Uterus (tissue), 4 donors: ENCODE data around the gene NSFL1C. TPM values are rescaled to one million over a fixed set of nuclear protein-coding genes. Genes with fewer than 3 reads are reported as not detected.

Experiments used
- DNase-seq, 2 donors: peaks; one replicate each; pipeline ENCODE4 v3.0.0-alpha.2; 2019 to 2020
- H3K27ac ChIP-seq, 2 donors: fragments of 200-600 bp; sonication (generic); 1 replicate in 1 of 2; 2 replicates in 1 of 2; pipeline ENCODE4 v1.5.1; 2016 to 2018
- H3K27me3 ChIP-seq, 2 donors: fragments of 200-600 bp; sonication (generic); one replicate each; pipeline ENCODE4 v1.5.1; 2018 to 2019; ENCODE audit warnings: control low read depth in 1 of 2
- H3K36me3 ChIP-seq, 2 donors: fragments of 200-600 bp; sonication (generic); one replicate each; pipeline ENCODE4 v1.5.1; 2019; ENCODE audit warnings: control low read depth in 1 of 2
- H3K4me1 ChIP-seq, 2 donors: fragments of 200-600 bp; sonication (generic); one replicate each; pipeline ENCODE4 v1.5.1; 2018 to 2019; ENCODE audit warnings: control low read depth in 1 of 2
- H3K4me3 ChIP-seq, 2 donors: fragments of 200-600 bp; sonication (generic); 1 replicate in 1 of 2; 2 replicates in 1 of 2; pipeline ENCODE4 v1.5.1; 2018 to 2019; ENCODE audit warnings: mild to moderate bottlenecking in 1 of 2
- H3K9me3 ChIP-seq, 2 donors: fragments of 200-600 bp; sonication (generic); one replicate each; pipeline ENCODE4 v1.5.1; 2019; ENCODE audit warnings: control low read depth in 1 of 2
- POLR2A ChIP-seq, 2 donors: fragments of 450-650 bp; IDR thresholded peaks; one replicate each; pipeline ENCODE4 v1.6.1; 2016; ENCODE audit warnings: antibody characterized with exemption in 2 of 2, mild to moderate bottlenecking in 1 of 2, moderate library complexity in 1 of 2
- intact Hi-C: fragments of 100-400 bp; cut with DNase I; formaldehyde crosslinking; loops from one replicate; pipeline ENCODE4 v1.15.1; 2023; ENCODE audit warnings: low total_unique reads
- total RNA-seq, 4 donors: library from RNA; depleted of rRNA in 3 of 4; stranded (reverse); fragments of >200 nt in 3 of 4; gene quantifications; one replicate each; pipeline versions ENCODE4 v1.1.0 to v1.2.4, GENCODE V29; 2014 to 2023
- TF ChIP-seq, protein P1 (sequence below), 4 experiments: fragments of 200-600 bp in 2 of 4; fragments of 450-650 bp in 2 of 4; sonication (generic) in 2 of 4; IDR thresholded peaks; one replicate each; pipeline ENCODE4 v1.5.1; 2016 to 2019; ENCODE audit warnings: antibody characterized with exemption in 4 of 4, mild to moderate bottlenecking in 2 of 4, moderate library complexity in 1 of 4
- donor health status: DM: yes; HTN: yes; CAD: no.

The NSFL1C gene
- total RNA-seq, 4 donors from 2014 or later, result 18.7 to 67.8 (median 35.8) TPM

GRCh38 chr20:1465470-1466210, 1.0 kb downstream of the NSFL1C start:
- Histone ChIP-seq H3K9me3 (no peaks in the 10 kb centered on the region), H3K4me3 (peak overlapping the region; percentile 86 to 91)
- intact Hi-C loops, result loop anchor here (10.0 kb wide), 1 partner anchor 151 kb away; no protein-coding TSS in a partner anchor

GRCh38 chr20:1463971-1464570, 2.6 kb downstream of the NSFL1C start:
- no peak overlapping the region for H3K4me3 ChIP-seq
- peaks cover 0 to 14% of the 10 kb centered on the region in 2 donors for H3K4me1 ChIP-seq
- H3K36me3 ChIP-seq, result no peaks in the 10 kb centered on the region
- no peaks in the 10 kb centered on the region for H3K27me3 ChIP-seq
- no peak for DNase-seq
- no peaks in the 10 kb centered on the region for H3K9me3 ChIP-seq
- intact Hi-C loops, result loop anchor here (10.0 kb wide), 1 partner anchor 149 kb away; no protein-coding TSS in a partner anchor
- no peak overlapping the region for H3K27ac ChIP-seq
- no peak for TF ChIP-seq POLR2A (IDR thresholded peaks at IDR 0.05)
- TF ChIP-seq, protein P1, sequence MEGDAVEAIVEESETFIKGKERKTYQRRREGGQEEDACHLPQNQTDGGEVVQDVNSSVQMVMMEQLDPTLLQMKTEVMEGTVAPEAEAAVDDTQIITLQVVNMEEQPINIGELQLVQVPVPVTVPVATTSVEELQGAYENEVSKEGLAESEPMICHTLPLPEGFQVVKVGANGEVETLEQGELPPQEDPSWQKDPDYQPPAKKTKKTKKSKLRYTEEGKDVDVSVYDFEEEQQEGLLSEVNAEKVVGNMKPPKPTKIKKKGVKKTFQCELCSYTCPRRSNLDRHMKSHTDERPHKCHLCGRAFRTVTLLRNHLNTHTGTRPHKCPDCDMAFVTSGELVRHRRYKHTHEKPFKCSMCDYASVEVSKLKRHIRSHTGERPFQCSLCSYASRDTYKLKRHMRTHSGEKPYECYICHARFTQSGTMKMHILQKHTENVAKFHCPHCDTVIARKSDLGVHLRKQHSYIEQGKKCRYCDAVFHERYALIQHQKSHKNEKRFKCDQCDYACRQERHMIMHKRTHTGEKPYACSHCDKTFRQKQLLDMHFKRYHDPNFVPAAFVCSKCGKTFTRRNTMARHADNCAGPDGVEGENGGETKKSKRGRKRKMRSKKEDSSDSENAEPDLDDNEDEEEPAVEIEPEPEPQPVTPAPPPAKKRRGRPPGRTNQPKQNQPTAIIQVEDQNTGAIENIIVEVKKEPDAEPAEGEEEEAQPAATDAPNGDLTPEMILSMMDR (IDR thresholded peaks at IDR 0.05), result no peak

More at GRCh38 chr20:1465470-1466210, 1.0 kb downstream of the NSFL1C start:
- H3K36me3 ChIP-seq, result no peaks in the 10 kb centered on the region
- no peak for TF ChIP-seq POLR2A (IDR thresholded peaks at IDR 0.05)
- TF ChIP-seq, protein P1 (IDR thresholded peaks at IDR 0.05), result no peak
- no peaks in the 10 kb centered on the region for H3K27me3 ChIP-seq
- DNase-seq, result no peak
- H3K4me1 ChIP-seq, result peaks cover 0 to 14% of the 10 kb centered on the region in 2 donors
- peak overlapping the region in 1 of 2 donors; percentile 81 for H3K27ac ChIP-seq

DNA sequence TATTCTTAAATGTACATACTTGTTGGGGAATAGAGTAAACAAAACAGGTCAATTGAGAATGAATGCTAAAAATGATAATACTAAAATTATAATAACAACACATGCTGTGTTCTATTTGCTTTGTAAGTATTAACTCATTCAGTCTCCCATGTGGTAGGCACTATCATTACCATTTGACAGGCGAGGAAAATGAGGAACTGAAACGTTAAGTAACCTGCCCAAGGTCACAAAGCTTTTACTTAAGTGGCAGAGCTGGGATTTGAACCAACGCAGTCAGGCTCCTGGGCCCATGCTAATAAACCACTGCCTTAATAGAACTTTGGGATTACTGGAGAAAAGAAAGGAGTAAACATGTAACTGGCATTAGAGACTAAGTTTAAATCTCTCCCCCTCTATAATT, 3.8 kb downstream of the NSFL1C start:
- intact Hi-C loops, result loop anchor here (10.0 kb wide), 1 partner anchor 148 kb away; no protein-coding TSS in a partner anchor
- H3K9me3 ChIP-seq, result no peaks in the 10 kb centered on the region
- DNase-seq, result no peak
- no peaks in the 10 kb centered on the region for H3K36me3 ChIP-seq
- peaks cover 0 to 14% of the 10 kb centered on the region in 2 donors for H3K4me1 ChIP-seq
- TF ChIP-seq POLR2A (IDR thresholded peaks at IDR 0.05), result no peak
- TF ChIP-seq, protein P1 (IDR thresholded peaks at IDR 0.05), result no peak
- H3K27me3 ChIP-seq, result no peaks in the 10 kb centered on the region
- H3K4me3 ChIP-seq, result no peak overlapping the region
- no peak overlapping the region for H3K27ac ChIP-seq

GRCh38 chr20:1462001-1462400, 4.6 kb downstream of the NSFL1C start:
- no peak for DNase-seq
- Histone ChIP-seq H3K27me3 (no peaks in the 10 kb centered on the region), H3K4me3 (no peak overlapping the region), H3K4me1 (peaks cover 0 to 14% of the 10 kb centered on the region in 2 donors), H3K36me3 (no peaks in the 10 kb centered on the region), H3K27ac (no peak overlapping the region), H3K9me3 (no peaks in the 10 kb centered on the region)
- intact Hi-C loops, result loop anchor here (10.0 kb wide), 1 partner anchor 147 kb away; no protein-coding TSS in a partner anchor
- TF ChIP-seq, protein P1 (IDR thresholded peaks at IDR 0.05), result no peak
- no peak for TF ChIP-seq POLR2A (IDR thresholded peaks at IDR 0.05)

- H3K36me3 ChIP-seq, result no peaks in the 10 kb centered on the region
- intact Hi-C loops, result loop anchor here (10.0 kb wide), 1 partner anchor 145 kb away; no protein-coding TSS in a partner anchor
- TF ChIP-seq, protein P1 (IDR thresholded peaks at IDR 0.05), result no peak
- no peak for TF ChIP-seq POLR2A (IDR thresholded peaks at IDR 0.05)
These were observed 6.4 kb downstream of the NSFL1C start for GRCh38 chr20:1460275-1460674.

More at GRCh38 chr20:1460275-1460674, 6.4 kb downstream of the NSFL1C start:
- Histone ChIP-seq H3K9me3 (no peaks in the 10 kb centered on the region), H3K27me3 (no peaks in the 10 kb centered on the region), H3K27ac (no peak overlapping the region), H3K4me3 (no peak overlapping the region), H3K4me1 (peaks cover 0 to 6% of the 10 kb centered on the region in 2 donors)
- no peak for DNase-seq
